Panc1 (cell line): ENCODE measurements around the gene MINDY4. TPM values are rescaled to one million over a fixed set of nuclear protein-coding genes. Genes with fewer than 3 reads are reported as not detected.

Experiments
- ATAC-seq: fragments of 200-7000 bp; cut with Tn5 transposase; 2 replicates; pipeline ENCODE4 v1.9.1; 2020; ENCODE audit warnings: mild to moderate bottlenecking, moderate library complexity
- BruUV-seq: library from RNA; stranded (reverse); fragments of 400-500 nt; replicated peaks from 2 replicates; lab custom pipeline; 2021; lab: Mats Ljungman, UMichigan
- CTCF ChIA-PET: fragments of 300-600 bp; sonication (Branson Sonifier 250); formaldehyde crosslinking; loops from one replicate; lab custom pipeline; 2022; ENCODE audit warnings: antibody characterized with exemption; lab: Charles Lee
- POLR2A ChIA-PET: fragments of 300-600 bp; sonication (Branson Sonifier 250); formaldehyde crosslinking; loops from one replicate; lab custom pipeline; 2022; ENCODE audit warnings: antibody characterized with exemption; lab: Charles Lee
- DNase-seq: peaks from one replicate; pipeline ENCODE4 v3.0.0-alpha.2; 2010; ENCODE audit warnings: low read depth, low spot score
- H3K27ac ChIP-seq: 2 replicates; pipeline ENCODE4 v1.5.1; 2011; ENCODE audit warnings: mild to moderate bottlenecking, low read length, inconsistent platforms
- H3K27me3 ChIP-seq: fragments of 200-500 bp; sonication (Bioruptor generic); 2 replicates; pipeline ENCODE4 v1.6.0; 2014; ENCODE audit warnings: low read length, inconsistent platforms; ENCODE audit not compliant: control insufficient read depth, insufficient read depth
- H3K36me3 ChIP-seq: fragments of 200-500 bp; sonication (Bioruptor generic); 2 replicates; pipeline ENCODE4 v1.5.1; 2014; ENCODE audit warnings: inconsistent platforms, mild to moderate bottlenecking, low read length, moderate library complexity; ENCODE audit not compliant: control insufficient read depth, insufficient read depth
- H3K4me1 ChIP-seq: 2 replicates; pipeline ENCODE4 v1.5.1; 2011; ENCODE audit warnings: inconsistent platforms, mild to moderate bottlenecking, low read length, moderate library complexity; ENCODE audit not compliant: control insufficient read depth, insufficient read depth
- H3K4me3 ChIP-seq, 2 experiments: 2 replicates each; pipeline ENCODE4 v1.5.1; 2011 to 2012; ENCODE audit warnings: low read depth in 2 of 2, low read length in 2 of 2, mild to moderate bottlenecking in 2 of 2, inconsistent platforms in 1 of 2, moderate library complexity in 1 of 2
- H3K9me3 ChIP-seq: fragments of 200-500 bp; sonication (Bioruptor generic); 2 replicates; pipeline ENCODE4 v1.5.1; 2014; ENCODE audit warnings: low read depth, mild to moderate bottlenecking, inconsistent platforms, low read length, moderate library complexity; ENCODE audit not compliant: control insufficient read depth, insufficient read depth
- POLR2AphosphoS5 ChIP-seq: IDR thresholded peaks from 2 replicates; pipeline ENCODE4 v1.6.1; 2012; ENCODE audit warnings: mild to moderate bottlenecking, low read depth, low read length, moderate library complexity
- SIN3A ChIP-seq: IDR thresholded peaks from 2 replicates; pipeline ENCODE4 v1.6.1; 2012; ENCODE audit warnings: low read depth, mild to moderate bottlenecking, low read length, moderate library complexity, borderline replicate concordance; ENCODE audit not compliant: insufficient read depth
- TCF7L2 ChIP-seq: IDR thresholded peaks from 2 replicates; pipeline ENCODE4 v1.6.1; 2011; ENCODE audit warnings: mild to moderate bottlenecking, low read depth, low read length, inconsistent platforms
- in situ Hi-C: cut with HindIII; loops from 2 replicates; pipeline ENCODE4 v1.10.0; 2016; ENCODE audit warnings: low sequenced_read_pairs, low pct_unique_long_range_greater_than_20kb
- intact Hi-C: fragments of 100-400 bp; cut with micrococcal nuclease; formaldehyde crosslinking; loops from one replicate; pipeline ENCODE4 v1.10.0; 2022; ENCODE audit not compliant: unreplicated experiment
- total RNA-seq: library from RNA; stranded (reverse); gene quantifications from one replicate; pipeline ENCODE4 v1.2.1, GENCODE V29; 2021; ENCODE audit not compliant: unreplicated experiment
- TF ChIP-seq, protein P1 (sequence below): fragments of 450-650 bp; IDR thresholded peaks from 2 replicates; pipeline ENCODE4 v1.5.1; 2017; ENCODE audit warnings: mild to moderate bottlenecking
- TF ChIP-seq, protein P2 (sequence below), 2 experiments: IDR thresholded peaks; 2 replicates each; pipeline ENCODE4 v1.6.1; 2011 to 2012; ENCODE audit warnings: low read depth in 2 of 2, control low read depth in 1 of 2, low read length in 1 of 2, mild to moderate bottlenecking in 1 of 2, moderate library complexity in 1 of 2; ENCODE audit not compliant: insufficient read depth in 1 of 2

MINDY4 gene
- total RNA-seq, 1 experiment from 2014 or later: 6.2 TPM

DNA sequence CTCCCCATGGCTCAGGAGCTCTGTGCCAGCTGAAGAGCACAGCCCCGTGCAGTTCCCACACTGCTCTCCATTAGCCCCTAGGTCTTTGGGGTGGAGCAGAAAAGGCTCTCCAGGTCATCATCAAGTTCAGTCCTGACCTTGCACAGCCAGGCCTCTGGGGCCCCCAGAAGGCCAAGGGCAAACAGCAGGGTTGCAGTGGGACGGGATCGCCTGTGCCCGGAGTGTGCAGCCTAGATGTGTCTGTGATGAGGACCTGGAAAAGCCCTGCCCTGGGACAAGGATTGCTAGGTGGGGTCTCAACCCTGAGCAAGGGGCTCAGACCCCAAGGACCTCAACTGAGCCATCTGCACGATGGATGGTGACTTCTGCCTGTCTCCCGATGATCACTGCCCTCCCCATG lies 18.7 kb upstream of the MINDY4 start:
- in situ Hi-C loops: no loop called here
- Histone ChIP-seq H3K36me3 (no peaks in the 10 kb centered on the region), H3K9me3 (no peaks in the 10 kb centered on the region), H3K27ac (no peak overlapping the region), H3K27me3 (peaks cover 3% of the 10 kb centered on the region; the same call in 1 of the 2 replicates), H3K4me3 (no peak overlapping the region), H3K4me1 (no peaks in the 10 kb centered on the region)
- ChIA-PET CTCF (no interaction called here), POLR2A (no interaction called here)
- intact Hi-C loops: no loop called here
- TF ChIP-seq TCF7L2 (no peak), POLR2AphosphoS5 (no peak), SIN3A (no peak)
- TF ChIP-seq, protein P1, sequence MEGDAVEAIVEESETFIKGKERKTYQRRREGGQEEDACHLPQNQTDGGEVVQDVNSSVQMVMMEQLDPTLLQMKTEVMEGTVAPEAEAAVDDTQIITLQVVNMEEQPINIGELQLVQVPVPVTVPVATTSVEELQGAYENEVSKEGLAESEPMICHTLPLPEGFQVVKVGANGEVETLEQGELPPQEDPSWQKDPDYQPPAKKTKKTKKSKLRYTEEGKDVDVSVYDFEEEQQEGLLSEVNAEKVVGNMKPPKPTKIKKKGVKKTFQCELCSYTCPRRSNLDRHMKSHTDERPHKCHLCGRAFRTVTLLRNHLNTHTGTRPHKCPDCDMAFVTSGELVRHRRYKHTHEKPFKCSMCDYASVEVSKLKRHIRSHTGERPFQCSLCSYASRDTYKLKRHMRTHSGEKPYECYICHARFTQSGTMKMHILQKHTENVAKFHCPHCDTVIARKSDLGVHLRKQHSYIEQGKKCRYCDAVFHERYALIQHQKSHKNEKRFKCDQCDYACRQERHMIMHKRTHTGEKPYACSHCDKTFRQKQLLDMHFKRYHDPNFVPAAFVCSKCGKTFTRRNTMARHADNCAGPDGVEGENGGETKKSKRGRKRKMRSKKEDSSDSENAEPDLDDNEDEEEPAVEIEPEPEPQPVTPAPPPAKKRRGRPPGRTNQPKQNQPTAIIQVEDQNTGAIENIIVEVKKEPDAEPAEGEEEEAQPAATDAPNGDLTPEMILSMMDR: no peak
- TF ChIP-seq, protein P2, sequence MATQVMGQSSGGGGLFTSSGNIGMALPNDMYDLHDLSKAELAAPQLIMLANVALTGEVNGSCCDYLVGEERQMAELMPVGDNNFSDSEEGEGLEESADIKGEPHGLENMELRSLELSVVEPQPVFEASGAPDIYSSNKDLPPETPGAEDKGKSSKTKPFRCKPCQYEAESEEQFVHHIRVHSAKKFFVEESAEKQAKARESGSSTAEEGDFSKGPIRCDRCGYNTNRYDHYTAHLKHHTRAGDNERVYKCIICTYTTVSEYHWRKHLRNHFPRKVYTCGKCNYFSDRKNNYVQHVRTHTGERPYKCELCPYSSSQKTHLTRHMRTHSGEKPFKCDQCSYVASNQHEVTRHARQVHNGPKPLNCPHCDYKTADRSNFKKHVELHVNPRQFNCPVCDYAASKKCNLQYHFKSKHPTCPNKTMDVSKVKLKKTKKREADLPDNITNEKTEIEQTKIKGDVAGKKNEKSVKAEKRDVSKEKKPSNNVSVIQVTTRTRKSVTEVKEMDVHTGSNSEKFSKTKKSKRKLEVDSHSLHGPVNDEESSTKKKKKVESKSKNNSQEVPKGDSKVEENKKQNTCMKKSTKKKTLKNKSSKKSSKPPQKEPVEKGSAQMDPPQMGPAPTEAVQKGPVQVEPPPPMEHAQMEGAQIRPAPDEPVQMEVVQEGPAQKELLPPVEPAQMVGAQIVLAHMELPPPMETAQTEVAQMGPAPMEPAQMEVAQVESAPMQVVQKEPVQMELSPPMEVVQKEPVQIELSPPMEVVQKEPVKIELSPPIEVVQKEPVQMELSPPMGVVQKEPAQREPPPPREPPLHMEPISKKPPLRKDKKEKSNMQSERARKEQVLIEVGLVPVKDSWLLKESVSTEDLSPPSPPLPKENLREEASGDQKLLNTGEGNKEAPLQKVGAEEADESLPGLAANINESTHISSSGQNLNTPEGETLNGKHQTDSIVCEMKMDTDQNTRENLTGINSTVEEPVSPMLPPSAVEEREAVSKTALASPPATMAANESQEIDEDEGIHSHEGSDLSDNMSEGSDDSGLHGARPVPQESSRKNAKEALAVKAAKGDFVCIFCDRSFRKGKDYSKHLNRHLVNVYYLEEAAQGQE (IDR thresholded peaks at IDR 0.05; ENCODE audit: insufficient read depth in 1 of 2, low read depth in 2 of 2, low read length in 1 of 2): no peak
- ATAC-seq: no peak
- no TSS peak for BruUV-seq
- DNase-seq: no peak

DNA sequence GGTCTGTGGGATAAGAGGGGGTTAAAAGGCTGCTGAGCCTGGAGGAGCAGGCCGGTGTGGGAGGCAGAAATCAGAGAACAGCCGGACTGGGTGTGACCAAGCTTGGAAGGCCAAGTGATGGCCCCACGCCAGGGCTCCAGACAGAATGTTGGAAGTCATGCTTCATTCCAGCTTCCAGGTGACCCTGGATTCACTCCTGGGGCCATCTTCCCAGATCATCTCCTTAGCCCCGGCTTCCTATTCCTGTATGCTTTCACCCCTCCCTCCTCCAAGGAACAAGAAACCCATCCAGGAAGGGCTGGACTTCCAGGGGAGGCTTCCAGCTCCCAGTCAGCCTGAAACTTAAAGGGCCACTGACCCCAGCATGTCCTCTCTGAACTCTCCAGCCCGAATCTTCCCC lies 18.2 kb upstream of the MINDY4 start:
- intact Hi-C loops (no loop called here), in situ Hi-C loops (no loop called here)
- no TSS peak for BruUV-seq
- H3K27ac ChIP-seq: no peak overlapping the region
- ATAC-seq (no peak), DNase-seq (no peak)
- no peaks in the 10 kb centered on the region for H3K4me1 ChIP-seq
- TF ChIP-seq TCF7L2 (no peak), POLR2AphosphoS5 (no peak), SIN3A (no peak)
- TF ChIP-seq, protein P1: no peak
- TF ChIP-seq, protein P2 (IDR thresholded peaks at IDR 0.05; ENCODE audit: insufficient read depth in 1 of 2, low read depth in 2 of 2, low read length in 1 of 2): no peak
- H3K4me3 ChIP-seq: no peak overlapping the region
- CTCF ChIA-PET: no interaction called here
- POLR2A ChIA-PET: no interaction called here
- peaks cover 3% of the 10 kb centered on the region; the same call in 1 of the 2 replicates for H3K27me3 ChIP-seq
- H3K36me3 ChIP-seq: no peaks in the 10 kb centered on the region
- H3K9me3 ChIP-seq: no peaks in the 10 kb centered on the region
